Keratinocyte (primary cell): ENCODE data around the gene SETBP1. TPM values are rescaled to one million over a fixed set of nuclear protein-coding genes. Genes with fewer than 3 reads are reported as not detected.

Experiments
- DNase-seq: peaks from one replicate; pipeline ENCODE4 v3.0.0-alpha.2; 2011; ENCODE audit warnings: low read depth, missing footprints, low spot score
- FAIRE-seq: peaks from 2 replicates; lab custom pipeline; 2011; peaks lifted over from hg19 to GRCh38; lab: Jason Lieb, UNC
- H2AFZ ChIP-seq: 2 replicates; pipeline ENCODE4 v1.6.0; 2012; ENCODE audit warnings: low read length, control low read depth, inconsistent platforms; ENCODE audit not compliant: control insufficient read depth
- H3K27ac ChIP-seq: 2 replicates; pipeline ENCODE4 v1.5.1; 2011; ENCODE audit warnings: low read length; ENCODE audit not compliant: control insufficient read depth, insufficient read depth
- H3K27me3 ChIP-seq: 3 replicates; pipeline ENCODE4 v1.6.0; 2011; ENCODE audit warnings: low read length; ENCODE audit not compliant: control insufficient read depth, insufficient read depth; ENCODE audit errors: extremely low read depth
- H3K36me3 ChIP-seq, 2 experiments: 2 replicates in 1 of 2; 3 replicates in 1 of 2; pipeline ENCODE4 v1.5.1; 2011; ENCODE audit warnings: low read length in 2 of 2, mild to moderate bottlenecking in 1 of 2; ENCODE audit not compliant: control insufficient read depth in 2 of 2, insufficient read depth in 2 of 2; ENCODE audit errors: extremely low read depth in 1 of 2
- H3K4me1 ChIP-seq: 3 replicates; pipeline ENCODE4 v1.5.1; 2011; ENCODE audit warnings: low read length; ENCODE audit not compliant: control insufficient read depth, insufficient read depth; ENCODE audit errors: extremely low read depth
- H3K4me2 ChIP-seq: 3 replicates; pipeline ENCODE4 v1.6.0; 2011; ENCODE audit warnings: low read depth, low read length; ENCODE audit not compliant: control insufficient read depth, insufficient read depth; ENCODE audit errors: extremely low read depth
- H3K4me3 ChIP-seq, 3 experiments: fragments of 200-600 bp in 1 of 3; sonication (generic) in 1 of 3; 2 replicates in 2 of 3; 3 replicates in 1 of 3; pipeline ENCODE4 v1.5.1; 2011 to 2016; ENCODE audit warnings: low read length in 3 of 3, mild to moderate bottlenecking in 3 of 3, control low read depth in 2 of 3, inconsistent platforms in 1 of 3, low read depth in 1 of 3, mixed read lengths in 1 of 3, mixed run types in 1 of 3, moderate library complexity in 1 of 3; ENCODE audit not compliant: control insufficient read depth in 2 of 3, insufficient read depth in 2 of 3; ENCODE audit errors: extremely low read depth in 1 of 3
- H3K79me2 ChIP-seq: 2 replicates; pipeline ENCODE4 v1.6.0; 2012; ENCODE audit warnings: low read length; ENCODE audit not compliant: control insufficient read depth, insufficient read depth
- H3K9ac ChIP-seq: 3 replicates; pipeline ENCODE4 v1.6.0; 2011; ENCODE audit warnings: low read length; ENCODE audit not compliant: control insufficient read depth, insufficient read depth; ENCODE audit errors: extremely low read depth
- H3K9me1 ChIP-seq: 3 replicates; pipeline ENCODE4 v1.6.0; 2011; ENCODE audit warnings: low read length; ENCODE audit not compliant: control insufficient read depth, insufficient read depth; ENCODE audit errors: extremely low read depth
- H3K9me3 ChIP-seq: 2 replicates; pipeline ENCODE4 v1.5.1; 2012; ENCODE audit warnings: low read depth, low read length; ENCODE audit not compliant: control insufficient read depth
- H4K20me1 ChIP-seq: 3 replicates; pipeline ENCODE4 v1.6.0; 2011; ENCODE audit warnings: low read length; ENCODE audit not compliant: control insufficient read depth, insufficient read depth; ENCODE audit errors: extremely low read depth
- CTCF ChIP-seq, 3 experiments: IDR thresholded peaks in 1 of 3; conservative IDR thresholded peaks in 1 of 3; optimal IDR thresholded peaks in 1 of 3; 2 replicates in 2 of 3; 3 replicates in 1 of 3; pipeline versions ENCODE3 to v1.5.1; 2011; ENCODE audit warnings: low read length in 3 of 3, mild to moderate bottlenecking in 3 of 3, moderate library complexity in 2 of 3, control low read depth in 1 of 3, inconsistent platforms in 1 of 3; ENCODE audit not compliant: insufficient read depth in 2 of 3; ENCODE audit errors: extremely low read depth in 1 of 3
- EZH2 ChIP-seq: IDR thresholded peaks from one replicate; pipeline ENCODE4 v1.6.1; 2012; ENCODE audit warnings: inconsistent platforms, mild to moderate bottlenecking, low read length, moderate library complexity
- dilution Hi-C: fragments of 300-500 bp; cut with MboI; formaldehyde crosslinking; loops from one replicate; pipeline ENCODE4 v1.7.0; 2020; ENCODE audit warnings: low sequenced_read_pairs; ENCODE audit not compliant: extremely low pct_ligation_motif_present
- polyA plus RNA-seq, 5 experiments: library from polyadenylated mRNA; depleted of rRNA in 3 of 5; stranded (reverse) in 3 of 5; stranded (forward) in 1 of 5; unstranded in 1 of 5; fragments of >200 nt; gene quantifications; 1 replicate in 1 of 5; 2 replicates in 3 of 5; 3 replicates in 1 of 5; pipeline versions ENCODE4 v1.2.1 to v1.2.3, GENCODE V29; 2011 to 2012; ENCODE audit warnings: missing spikeins in 2 of 5, low read depth in 1 of 5, low replicate concordance in 1 of 5

SETBP1 gene
- polyA plus RNA-seq, 1 donor (not counting 4 experiments of a cell fraction or from before 2014, with no cell fraction given): 3.3 TPM

- Histone ChIP-seq H3K9ac (no peak overlapping the region), H3K36me3 (no peaks in the 10 kb centered on the region), H3K4me3 (no peak overlapping the region), H3K4me2 (no peak overlapping the region), H3K79me2 (no peaks in the 10 kb centered on the region), H2AFZ (no peak overlapping the region), H3K27ac (no peak overlapping the region), H3K9me3 (no peaks in the 10 kb centered on the region), H3K4me1 (peaks cover 24% of the 10 kb centered on the region), H4K20me1 (no peaks in the 10 kb centered on the region), H3K9me1 (no peaks in the 10 kb centered on the region), H3K27me3 (no peaks in the 10 kb centered on the region)
- DNase-seq: no peak
- FAIRE-seq: no peak
- dilution Hi-C loops: no loop called here
- TF ChIP-seq EZH2 (no peak), CTCF (optimal IDR thresholded peaks at IDR 0.05 in 1 of 3, IDR thresholded peaks at IDR 0.05 in 1 of 3, conservative IDR thresholded peaks at IDR 0.05 in 1 of 3; ENCODE audit: extremely low read depth in 1 of 3, insufficient read depth in 2 of 3, low read length in 3 of 3) (no peak)
Measured at GRCh38 chr18:44655435-44655834, 25.3 kb upstream of the SETBP1 start.

GRCh38 chr18:44659771-44660170 lies 20.9 kb upstream of the SETBP1 start:
- dilution Hi-C loops: no loop called here
- no peak for DNase-seq
- H2AFZ ChIP-seq: no peak overlapping the region

More at GRCh38 chr18:44659771-44660170, 20.9 kb upstream of the SETBP1 start:
- TF ChIP-seq CTCF (optimal IDR thresholded peaks at IDR 0.05 in 1 of 3, IDR thresholded peaks at IDR 0.05 in 1 of 3, conservative IDR thresholded peaks at IDR 0.05 in 1 of 3; ENCODE audit: extremely low read depth in 1 of 3, insufficient read depth in 2 of 3, low read length in 3 of 3) (no peak), EZH2 (no peak)
- no peak for FAIRE-seq
- Histone ChIP-seq H3K36me3 (no peaks in the 10 kb centered on the region), H3K27me3 (no peaks in the 10 kb centered on the region), H3K4me1 (peaks cover 5% of the 10 kb centered on the region), H3K79me2 (no peaks in the 10 kb centered on the region), H3K9me3 (no peaks in the 10 kb centered on the region), H3K9ac (no peak overlapping the region), H3K4me2 (no peak overlapping the region), H3K4me3 (no peak overlapping the region), H4K20me1 (no peaks in the 10 kb centered on the region), H3K9me1 (no peaks in the 10 kb centered on the region), H3K27ac (no peak overlapping the region)
